Activated CD4-positive, alpha-beta memory T cell treated with anti-CD3 and anti-CD28 coated beads, Interleukin-2, amount 10 ng/mL, durations not matched to agents 7 days and 5 days (primary cell): Measurements from ENCODE around the gene HIPK2. TPM values are rescaled to one million over a fixed set of nuclear protein-coding genes. Genes with fewer than 3 reads are reported as not detected.
"Not testable (repeated sequence)": the region's sequence is repeated elsewhere in the genome, so short reads cannot be mapped to it uniquely, and the experiment has no call there.

ENCODE experiments used
- CTCF ChIA-PET: fragments of 350-600 bp; sonication (Branson Sonifier 250); formaldehyde crosslinking; loops from one replicate; lab custom pipeline; 2021; ENCODE audit warnings: antibody characterized with exemption, inconsistent platforms; lab: Charles Lee
- POLR2A ChIA-PET: fragments of 350-600 bp; sonication (Branson Sonifier 250); formaldehyde crosslinking; loops from one replicate; lab custom pipeline; 2021; ENCODE audit warnings: antibody characterized with exemption; lab: Charles Lee
- DNase-seq: peaks from one replicate; pipeline ENCODE4 v3.0.0-alpha.2; 2020
- H3K27ac Mint-ChIP-seq: one replicate; pipeline ENCODE4 v1.8.0; 2021; ENCODE audit warnings: mild to moderate bottlenecking, mixed read lengths
- H3K27me3 Mint-ChIP-seq: one replicate; pipeline ENCODE4 v1.8.0; 2021; ENCODE audit warnings: mixed read lengths
- H3K36me3 Mint-ChIP-seq: one replicate; pipeline ENCODE4 v1.8.0; 2021; ENCODE audit warnings: low read depth, mixed read lengths
- H3K4me1 Mint-ChIP-seq: one replicate; pipeline ENCODE4 v1.8.0; 2021; ENCODE audit warnings: mixed read lengths
- H3K4me3 Mint-ChIP-seq: one replicate; pipeline ENCODE4 v1.8.0; 2021; ENCODE audit warnings: mild to moderate bottlenecking, mixed read lengths
- H3K9me3 Mint-ChIP-seq: one replicate; pipeline ENCODE4 v1.8.0; 2021; ENCODE audit warnings: mixed read lengths
- total RNA-seq, 2 experiments: library from RNA; stranded (reverse); gene quantifications; one replicate each; pipeline ENCODE4 v1.2.3, GENCODE V29; 2021

Gene HIPK2
- total RNA-seq, 2 experiments from 2014 or later: 24.0 to 25.2 TPM

- H3K4me3 Mint-ChIP-seq: no peak overlapping the region
- no peak for DNase-seq
- ChIA-PET CTCF (interaction anchor here (0.5 to 0.7 kb wide), 2 partner anchors 72 to 94 kb away, joined by 3 to 4 read pairs; no protein-coding TSS in a partner anchor), POLR2A (no interaction called here)
- H3K4me1 Mint-ChIP-seq: peaks cover 43% of the 10 kb centered on the region
- peaks cover 12% of the 10 kb centered on the region for H3K36me3 Mint-ChIP-seq
- H3K27ac Mint-ChIP-seq: no peak overlapping the region
- H3K27me3 Mint-ChIP-seq: no peaks in the 10 kb centered on the region
- H3K9me3 Mint-ChIP-seq: no peaks in the 10 kb centered on the region
Observed at GRCh38 chr7:139674341-139674740, 103.5 kb downstream of the HIPK2 start.

DNA sequence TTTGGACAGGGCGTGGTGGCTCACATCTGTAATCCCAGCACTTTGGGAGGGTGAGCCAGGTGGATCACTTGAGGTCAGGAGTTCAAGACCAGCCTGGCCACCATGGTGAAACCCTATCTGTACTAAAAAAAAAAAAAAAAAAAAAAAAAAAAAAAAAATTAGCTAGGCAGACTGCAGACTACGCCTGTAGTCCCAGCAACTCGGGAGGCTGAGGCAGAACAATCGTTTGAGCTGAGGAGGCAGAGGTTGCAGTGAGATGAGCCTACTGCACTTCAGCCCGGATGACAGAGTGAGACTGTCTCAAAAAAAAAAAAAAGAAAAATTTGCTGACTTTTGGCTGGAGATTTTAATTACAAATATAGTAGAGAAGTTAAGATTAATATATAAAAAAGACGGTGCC lies 104.0 kb downstream of the HIPK2 start:
- Mint-ChIP-seq H3K27me3 (no peaks in the 10 kb centered on the region), H3K4me1 (peaks cover 46% of the 10 kb centered on the region), H3K4me3 (no peak overlapping the region), H3K36me3 (peaks cover 12% of the 10 kb centered on the region), H3K9me3 (no peaks in the 10 kb centered on the region), H3K27ac (no peak overlapping the region)
- no peak for DNase-seq
- POLR2A ChIA-PET: interaction anchor here (1.0 to 1.1 kb wide), 2 partner anchors 10 to 157 kb away, joined by 3 read pairs; no protein-coding TSS in a partner anchor
- CTCF ChIA-PET: interaction anchor here (0.7 kb wide), 1 partner anchor 95 kb away, joined by 4 read pairs; no protein-coding TSS in a partner anchor

DNA sequence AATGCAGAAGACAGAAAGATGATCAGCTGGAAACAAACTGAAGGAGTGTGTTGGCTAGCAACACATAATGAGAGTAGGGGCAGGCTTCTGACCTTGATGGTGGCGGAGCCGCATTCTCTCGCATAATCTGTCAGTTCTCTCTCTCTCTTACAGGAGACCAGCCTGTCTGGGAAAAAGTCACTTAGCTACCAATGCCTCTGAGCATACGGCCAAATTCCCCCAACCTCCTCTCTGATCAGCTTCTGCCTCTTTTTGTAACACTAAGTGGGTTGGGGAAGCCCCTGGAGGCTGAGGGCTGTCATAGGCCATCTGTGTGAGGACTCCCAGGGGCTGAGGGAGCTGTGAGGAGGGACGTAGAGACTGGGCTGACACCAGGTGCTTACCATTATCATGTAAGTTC lies 104.6 kb downstream of the HIPK2 start:
- Mint-ChIP-seq H3K27me3 (no peaks in the 10 kb centered on the region), H3K27ac (no peak overlapping the region), H3K9me3 (no peaks in the 10 kb centered on the region), H3K4me3 (no peak overlapping the region), H3K4me1 (peaks cover 46% of the 10 kb centered on the region), H3K36me3 (peaks cover 12% of the 10 kb centered on the region)
- no peak for DNase-seq
- POLR2A ChIA-PET: interaction anchor here (1.0 to 1.7 kb wide), 3 partner anchors 8 to 157 kb away, joined by 3 to 6 read pairs (median 3); no protein-coding TSS in a partner anchor
- CTCF ChIA-PET: no interaction called here

DNA sequence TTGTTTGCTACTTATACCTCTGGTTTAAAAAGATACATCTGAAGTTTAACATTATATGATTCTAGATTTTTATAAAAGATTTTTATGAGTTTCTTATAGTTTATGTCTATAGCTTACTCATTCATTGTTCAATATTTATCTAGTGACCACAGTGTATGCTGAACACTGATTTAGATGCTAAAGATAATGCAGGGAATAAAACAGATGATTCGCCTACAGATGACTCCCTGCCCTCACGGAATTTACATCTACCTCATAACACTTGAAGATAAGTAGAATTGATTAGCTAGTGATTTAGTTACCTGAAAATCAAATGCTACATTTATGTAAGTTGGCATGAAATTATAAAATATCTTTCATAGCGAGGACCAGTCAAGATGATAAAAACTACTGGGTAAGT lies 105.8 kb downstream of the HIPK2 start:
- peaks cover 8% of the 10 kb centered on the region for H3K36me3 Mint-ChIP-seq
- ChIA-PET POLR2A (interaction anchor here (1.7 kb wide), 1 partner anchor 9 kb away, joined by 6 read pairs; no protein-coding TSS in a partner anchor), CTCF (interaction anchor here (0.6 to 1.2 kb wide), 2 partner anchors 27 to 773 kb away, joined by 3 to 5 read pairs; no protein-coding TSS in a partner anchor)
- no peak overlapping the region for H3K4me3 Mint-ChIP-seq
- H3K4me1 Mint-ChIP-seq: peaks cover 39% of the 10 kb centered on the region
- no peaks in the 10 kb centered on the region for H3K27me3 Mint-ChIP-seq
- H3K27ac Mint-ChIP-seq: no peak overlapping the region
- H3K9me3 Mint-ChIP-seq: no peaks in the 10 kb centered on the region
- no peak for DNase-seq

DNA sequence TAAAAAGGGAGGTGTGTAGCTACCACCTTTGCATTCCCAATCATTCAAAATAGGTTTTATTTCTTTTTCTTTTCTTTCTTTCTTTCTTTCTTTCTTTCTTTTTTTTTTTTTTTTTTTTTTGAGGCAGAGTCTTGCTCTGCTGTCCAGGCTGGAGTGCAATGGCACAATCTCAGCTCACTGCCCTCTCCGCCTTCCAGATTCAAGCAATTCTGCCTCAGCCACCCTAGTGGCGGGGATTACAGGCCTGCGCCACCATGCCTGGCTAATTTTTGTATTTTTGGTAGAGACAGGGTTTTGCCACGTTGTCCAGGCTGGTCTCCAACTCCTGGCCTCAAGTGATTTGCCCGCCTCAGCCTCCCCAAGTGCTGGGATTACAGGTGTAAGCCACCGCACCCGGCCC lies 107.1 kb downstream of the HIPK2 start:
- H3K9me3 Mint-ChIP-seq, H3K27me3 Mint-ChIP-seq, POLR2A ChIA-PET, H3K36me3 Mint-ChIP-seq, H3K4me3 Mint-ChIP-seq, H3K27ac Mint-ChIP-seq, DNase-seq: not testable (repeated sequence)
- peaks cover 32% of the 10 kb centered on the region for H3K4me1 Mint-ChIP-seq
- CTCF ChIA-PET: interaction anchor here (0.6 to 1.2 kb wide), 3 partner anchors 14 to 165 kb away, joined by 3 to 7 read pairs (median 5); no protein-coding TSS in a partner anchor

DNA sequence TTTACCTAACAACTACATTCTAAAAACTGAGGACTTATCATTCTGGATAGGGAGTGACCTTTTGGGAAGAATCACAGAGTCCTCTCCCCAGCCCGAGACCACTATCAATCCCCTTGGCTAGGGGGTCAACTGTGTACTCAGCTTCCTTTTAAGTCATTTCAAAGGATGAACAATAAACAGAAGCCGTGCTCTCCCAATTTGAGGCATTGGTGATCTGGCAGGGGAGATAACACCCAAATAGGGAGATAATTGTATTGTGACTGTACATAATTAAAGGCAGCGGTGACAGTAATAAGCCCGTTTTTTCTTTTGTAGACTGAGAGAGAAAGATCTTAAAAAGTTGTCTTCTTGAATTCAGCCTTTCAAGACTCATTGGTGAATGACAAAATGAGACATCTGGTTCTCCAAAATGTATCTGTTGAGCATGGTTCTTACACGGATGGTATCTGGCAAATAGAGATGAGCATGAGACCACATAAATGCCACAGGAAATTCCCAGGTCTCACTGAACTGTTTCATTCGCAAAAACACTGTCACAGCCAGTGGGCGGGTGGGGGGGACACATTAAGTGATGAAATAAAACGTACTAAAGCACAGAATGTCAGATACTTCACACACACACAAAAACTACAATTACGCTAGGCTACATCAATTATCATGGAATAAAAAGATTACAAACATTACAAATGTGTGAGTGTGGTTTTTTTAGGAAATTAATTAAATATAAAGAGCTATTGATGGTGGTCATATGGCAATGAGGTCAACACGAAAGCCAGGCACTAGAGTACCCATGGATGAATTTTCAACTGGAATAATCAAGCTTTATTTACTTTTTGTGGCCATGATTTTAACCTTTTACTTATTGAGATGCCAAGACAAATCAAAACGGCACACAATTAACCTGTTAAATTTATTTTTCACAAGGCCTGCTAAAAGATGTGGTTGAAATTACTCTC lies 108.4 kb downstream of the HIPK2 start:
- Mint-ChIP-seq H3K36me3 (peaks cover 2% of the 10 kb centered on the region), H3K27me3 (no peaks in the 10 kb centered on the region), H3K27ac (no peak overlapping the region), H3K9me3 (no peaks in the 10 kb centered on the region), H3K4me1 (peaks cover 21% of the 10 kb centered on the region), H3K4me3 (no peak overlapping the region)
- ChIA-PET CTCF (interaction anchor here (0.7 to 1.3 kb wide), 5 partner anchors 12 to 238 kb away, joined by 3 to 7 read pairs (median 4); no protein-coding TSS in a partner anchor), POLR2A (no interaction called here)
- DNase-seq: no peak

DNA sequence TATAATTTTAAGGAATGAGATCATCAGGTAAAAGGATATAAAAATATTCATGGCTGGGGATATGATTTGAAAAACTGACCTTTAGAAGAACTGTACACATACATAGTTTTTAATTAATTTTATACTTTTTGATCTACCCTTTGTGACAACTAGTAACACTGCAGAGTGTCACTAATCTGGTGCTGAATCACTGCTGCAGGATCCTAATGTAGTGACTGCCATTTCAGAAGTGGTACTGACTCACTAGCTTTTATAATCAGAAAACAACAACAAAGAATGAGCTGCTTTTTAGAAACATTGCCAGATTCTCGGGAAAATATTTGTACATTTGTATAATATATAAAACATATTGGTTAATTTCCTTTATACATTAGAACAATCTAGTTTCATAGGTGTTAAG lies 110.4 kb downstream of the HIPK2 start:
- H3K4me3 Mint-ChIP-seq: no peak overlapping the region
- CTCF ChIA-PET: interaction anchor here (0.6 to 0.8 kb wide), 2 partner anchors 38 to 335 kb away, joined by 3 to 4 read pairs; no protein-coding TSS in a partner anchor
- peaks cover 8% of the 10 kb centered on the region for H3K4me1 Mint-ChIP-seq
- H3K36me3 Mint-ChIP-seq: no peaks in the 10 kb centered on the region
- H3K27me3 Mint-ChIP-seq: no peaks in the 10 kb centered on the region
- H3K9me3 Mint-ChIP-seq: no peaks in the 10 kb centered on the region
- POLR2A ChIA-PET: interaction anchor here (0.7 kb wide), 1 partner anchor 14 kb away, joined by 3 read pairs; no protein-coding TSS in a partner anchor
- no peak for DNase-seq
- no peak overlapping the region for H3K27ac Mint-ChIP-seq

- Mint-ChIP-seq H3K27ac (no peak overlapping the region), H3K9me3 (no peaks in the 10 kb centered on the region), H3K36me3 (peaks cover 6% of the 10 kb centered on the region), H3K4me1 (peaks cover 11% of the 10 kb centered on the region), H3K4me3 (no peak overlapping the region), H3K27me3 (no peaks in the 10 kb centered on the region)
- CTCF ChIA-PET: interaction anchor here (0.6 to 1.3 kb wide), 3 partner anchors 39 to 336 kb away, joined by 3 to 4 read pairs (median 3); no protein-coding TSS in a partner anchor
- DNase-seq: no peak
- POLR2A ChIA-PET: interaction anchor here (0.7 kb wide), 1 partner anchor 14 kb away, joined by 3 read pairs; no protein-coding TSS in a partner anchor
Observed at GRCh38 chr7:139666501-139666900, 111.3 kb downstream of the HIPK2 start.

DNA sequence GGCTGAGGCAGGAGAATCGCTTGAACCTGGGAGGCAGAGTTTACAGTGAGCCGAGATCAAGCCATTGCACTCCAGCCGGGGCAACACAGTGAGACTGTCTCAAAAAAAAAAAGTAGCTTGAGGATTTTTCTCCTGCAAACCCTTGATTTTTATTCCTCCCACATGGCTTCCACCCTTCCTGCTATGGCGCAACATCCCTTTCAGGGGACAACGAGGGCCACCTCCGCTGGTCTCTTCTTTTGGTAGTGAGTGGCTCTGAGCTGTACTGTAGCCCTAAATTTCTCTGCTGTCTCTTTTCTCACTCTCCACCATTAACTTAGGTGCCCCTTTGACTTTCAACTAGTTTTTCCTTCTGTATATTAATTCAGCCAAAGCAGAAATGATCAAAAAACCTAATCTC lies 113.4 kb downstream of the HIPK2 start:
- CTCF ChIA-PET: interaction anchor here (0.7 to 1.2 kb wide), 2 partner anchors 19 to 104 kb away, joined by 3 read pairs; no protein-coding TSS in a partner anchor

DNA sequence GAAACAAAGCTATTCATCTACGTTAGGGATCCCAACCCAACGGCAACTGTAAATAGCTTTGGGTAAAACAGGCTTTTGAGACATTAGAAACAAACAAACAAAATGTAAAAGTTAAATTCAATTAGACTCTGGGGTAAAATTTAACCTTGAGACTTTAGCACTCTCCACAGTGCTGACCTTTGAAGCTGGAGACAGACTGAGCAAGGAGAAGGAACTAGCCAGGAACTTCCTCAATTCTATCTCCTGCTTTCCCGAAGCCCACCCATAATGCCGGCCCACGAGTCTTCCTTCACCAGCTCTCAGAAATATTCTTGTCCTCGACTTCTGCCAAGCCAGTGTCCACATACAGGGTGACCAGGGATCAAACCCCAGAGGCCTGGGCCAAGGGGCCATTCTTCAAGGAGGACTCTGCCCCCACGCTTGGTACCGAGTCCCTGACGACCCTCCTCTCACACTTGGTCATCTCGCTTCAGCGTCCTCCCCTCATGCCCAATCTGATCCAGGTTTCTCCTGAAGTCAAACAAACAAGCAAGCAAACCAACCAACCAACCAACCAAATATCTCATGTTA lies 114.1 kb downstream of the HIPK2 start:
- Mint-ChIP-seq H3K9me3 (no peaks in the 10 kb centered on the region), H3K36me3 (peaks cover 7% of the 10 kb centered on the region), H3K4me1 (peaks cover 18% of the 10 kb centered on the region), H3K4me3 (no peak overlapping the region), H3K27me3 (no peaks in the 10 kb centered on the region), H3K27ac (no peak overlapping the region)
- ChIA-PET POLR2A (no interaction called here), CTCF (interaction anchor here (0.7 to 1.2 kb wide), 2 partner anchors 18 to 105 kb away, joined by 3 read pairs; no protein-coding TSS in a partner anchor)
- no peak for DNase-seq

More for the DNA sequence above, 113.4 kb downstream of the HIPK2 start:
- Mint-ChIP-seq H3K9me3 (no peaks in the 10 kb centered on the region), H3K27ac (no peak overlapping the region), H3K36me3 (peaks cover 7% of the 10 kb centered on the region), H3K4me3 (no peak overlapping the region), H3K27me3 (no peaks in the 10 kb centered on the region), H3K4me1 (peaks cover 19% of the 10 kb centered on the region)
- POLR2A ChIA-PET: no interaction called here
- DNase-seq: no peak

GRCh38 chr7:139661903-139662302 lies 115.9 kb downstream of the HIPK2 start:
- Mint-ChIP-seq H3K4me1 (peaks cover 21% of the 10 kb centered on the region), H3K9me3 (no peaks in the 10 kb centered on the region), H3K36me3 (peaks cover 7% of the 10 kb centered on the region), H3K27ac (no peak overlapping the region), H3K27me3 (no peaks in the 10 kb centered on the region), H3K4me3 (no peak overlapping the region)
- ChIA-PET POLR2A (no interaction called here), CTCF (interaction anchor here (2.5 kb wide), 1 partner anchor 16 kb away, joined by 12 read pairs; no protein-coding TSS in a partner anchor)
- DNase-seq: no peak

- H3K36me3 Mint-ChIP-seq: peaks cover 12% of the 10 kb centered on the region
- no peak overlapping the region for H3K27ac Mint-ChIP-seq
- peaks cover 21% of the 10 kb centered on the region for H3K4me1 Mint-ChIP-seq
- H3K9me3 Mint-ChIP-seq: no peaks in the 10 kb centered on the region
- no peak overlapping the region for H3K4me3 Mint-ChIP-seq
- ChIA-PET POLR2A (no interaction called here), CTCF (interaction anchor here (2.5 to 2.6 kb wide), 2 partner anchors 15 to 59 kb away, joined by 7 to 12 read pairs; no protein-coding TSS in a partner anchor)
- DNase-seq: no peak
- no peaks in the 10 kb centered on the region for H3K27me3 Mint-ChIP-seq
Observed at GRCh38 chr7:139661043-139661440, 116.8 kb downstream of the HIPK2 start.
